Activated naive CD4-positive, alpha-beta T cell treated with anti-CD3 and anti-CD28 coated beads, Interleukin-2, amount 50 U/mL, for 72 hours (primary cell): ENCODE results near the gene HSPA1L. TPM values are rescaled to one million over a fixed set of nuclear protein-coding genes. Genes with fewer than 3 reads are reported as not detected.
"Not testable (repeated sequence)": the region's sequence is repeated elsewhere in the genome, so short reads cannot be mapped to it uniquely, and the experiment has no call there.

ENCODE experiments used
- ATAC-seq, 2 donors: fragments of 150-1000 bp; cut with Tn5 transposase; 2 replicates each; pipeline ENCODE4 v1.10.0; 2021; ENCODE audit warnings: mild to moderate bottlenecking in 2 of 2, moderate library complexity in 2 of 2
- DNase-seq, 2 donors: peaks; one replicate each; pipeline ENCODE4 v3.0.0; 2021 to 2022; ENCODE audit warnings: low spot score in 2 of 2
- H3K27ac Mint-ChIP-seq, 2 donors: one replicate each; pipeline ENCODE4 v1.8.0; 2022; ENCODE audit warnings: mild to moderate bottlenecking in 2 of 2, mixed read lengths in 2 of 2
- H3K36me3 Mint-ChIP-seq, 2 donors: one replicate each; pipeline ENCODE4 v1.8.0; 2022; ENCODE audit warnings: mixed read lengths in 2 of 2
- H3K9me3 Mint-ChIP-seq, 2 donors: one replicate each; pipeline ENCODE4 v1.8.0; 2022; ENCODE audit warnings: mixed read lengths in 2 of 2
- total RNA-seq, 2 donors: library from RNA; stranded (reverse); gene quantifications; one replicate each; pipeline ENCODE4 v1.2.3, GENCODE V29; 2022

HSPA1L gene
- total RNA-seq, 2 donors from 2014 or later: 2.3 to 2.8 TPM

DNA sequence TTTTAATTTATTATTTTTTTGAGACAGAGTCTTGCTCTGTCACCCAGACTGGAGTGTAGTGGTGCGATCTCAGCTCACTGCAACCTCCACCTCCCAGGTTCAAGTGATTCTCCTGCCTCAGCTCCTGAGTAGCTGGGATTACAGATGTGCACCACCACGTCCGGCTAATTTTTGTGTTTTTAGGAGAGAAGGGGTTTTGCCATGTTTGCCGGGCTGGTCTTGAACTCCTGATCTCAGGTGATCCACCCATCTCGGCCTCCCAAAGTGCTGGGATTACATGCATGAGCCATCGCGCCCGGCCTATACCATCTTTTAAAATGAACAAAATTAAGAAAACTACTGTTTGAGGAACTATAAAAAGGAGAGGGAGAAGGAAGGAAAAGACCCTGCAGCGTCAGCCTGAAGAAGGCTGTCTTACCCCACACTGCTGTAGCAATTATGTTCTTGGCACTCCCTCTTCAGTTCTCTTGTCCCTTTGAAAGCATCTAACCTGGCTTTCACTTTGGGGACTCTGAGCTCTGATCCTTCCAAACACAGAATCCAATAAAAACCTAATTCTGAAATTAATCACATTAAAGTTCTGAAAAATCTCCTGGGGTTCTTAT lies 8.6 kb upstream of the HSPA1L start:
- not testable (repeated sequence) for H3K27ac Mint-ChIP-seq, ATAC-seq, H3K36me3 Mint-ChIP-seq, DNase-seq, H3K9me3 Mint-ChIP-seq

DNA sequence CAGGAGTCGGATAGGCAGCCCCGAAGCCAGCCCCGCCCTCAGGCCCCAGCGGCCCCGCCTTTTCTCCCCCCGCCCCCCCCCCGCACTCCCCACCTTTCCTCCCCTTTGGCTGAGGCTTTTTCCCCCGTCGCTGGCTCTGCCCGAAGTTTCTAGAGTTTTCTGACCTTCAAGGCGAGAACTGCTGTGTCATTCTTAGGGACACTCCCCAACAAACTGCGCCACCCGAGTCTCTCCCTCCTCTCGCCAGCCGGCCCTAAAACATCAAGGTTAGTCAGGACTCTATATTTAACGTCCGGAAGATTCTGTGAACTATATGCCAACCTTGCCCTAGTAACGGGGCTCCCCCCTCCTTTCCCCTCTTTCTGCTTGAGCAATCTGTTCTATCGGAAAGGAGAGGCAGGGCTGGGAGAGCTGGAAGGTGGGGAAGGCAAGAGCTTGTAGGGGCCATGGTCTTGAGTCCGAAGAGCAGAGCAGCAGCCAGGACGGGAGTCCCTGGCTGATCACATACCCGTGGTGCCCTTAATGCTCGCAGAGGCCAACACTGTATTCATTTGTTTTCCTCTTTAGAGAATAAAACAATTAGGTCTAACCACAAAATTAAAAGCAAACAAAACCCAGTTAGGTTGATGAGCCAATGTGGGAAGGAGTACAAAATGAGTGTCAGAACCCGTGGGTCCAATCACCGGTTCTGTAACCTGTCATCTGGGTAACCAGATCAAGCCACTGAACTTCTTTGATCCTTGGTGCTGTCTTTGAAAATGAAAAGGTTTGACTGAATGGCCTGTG lies 7.1 kb upstream of the HSPA1L start:
- peak; percentile 34 to 79 for ATAC-seq
- DNase-seq: peak in 1 of 2 donors; percentile 89
- Mint-ChIP-seq H3K36me3 (peaks cover 7 to 21% of the 10 kb centered on the region in 2 donors), H3K9me3 (no peaks in the 10 kb centered on the region), H3K27ac (peak overlapping the region; percentile 83 to 96)

DNA sequence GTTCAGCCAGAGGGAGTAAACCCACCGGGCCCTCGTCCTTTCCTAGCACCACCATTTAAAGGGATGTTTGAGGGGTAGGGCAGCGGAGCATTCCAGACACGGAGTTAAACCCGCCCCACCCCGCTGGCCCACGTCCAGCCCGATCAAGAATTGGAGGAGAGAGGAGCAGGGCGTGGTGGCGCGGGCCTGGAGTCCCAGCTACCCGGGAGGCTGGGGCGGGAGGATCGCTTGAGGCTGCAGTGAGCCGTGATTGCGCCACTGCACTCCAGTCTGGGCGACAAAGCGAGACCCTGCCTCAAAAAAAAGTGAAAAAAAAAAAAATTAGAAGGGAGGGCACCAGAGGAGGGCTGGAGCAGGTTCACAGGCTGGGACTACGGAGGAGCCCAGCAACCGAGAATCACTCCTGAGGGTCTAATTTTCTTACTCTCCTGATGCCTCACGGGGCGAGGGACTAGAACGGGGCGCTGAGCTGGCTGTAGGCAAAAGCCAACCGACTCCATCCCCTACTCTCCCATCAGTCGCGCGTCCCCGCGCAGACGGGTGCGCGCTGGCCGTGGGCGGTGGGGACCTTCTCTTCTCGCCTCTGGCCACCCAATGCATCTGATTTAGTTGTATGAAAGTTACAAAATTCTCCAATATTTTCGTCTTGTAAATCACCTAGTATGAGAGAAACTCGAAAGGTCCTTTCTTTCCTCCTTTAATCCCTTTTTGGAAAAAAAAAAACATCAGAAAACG lies 6.4 kb upstream of the HSPA1L start:
- DNase-seq: peak; percentile 72 to 74
- Mint-ChIP-seq H3K9me3 (no peaks in the 10 kb centered on the region), H3K36me3 (peaks cover 7 to 16% of the 10 kb centered on the region in 2 donors), H3K27ac (peak overlapping the region; percentile 83 to 96)
- peak; percentile 40 to 41 for ATAC-seq

DNA sequence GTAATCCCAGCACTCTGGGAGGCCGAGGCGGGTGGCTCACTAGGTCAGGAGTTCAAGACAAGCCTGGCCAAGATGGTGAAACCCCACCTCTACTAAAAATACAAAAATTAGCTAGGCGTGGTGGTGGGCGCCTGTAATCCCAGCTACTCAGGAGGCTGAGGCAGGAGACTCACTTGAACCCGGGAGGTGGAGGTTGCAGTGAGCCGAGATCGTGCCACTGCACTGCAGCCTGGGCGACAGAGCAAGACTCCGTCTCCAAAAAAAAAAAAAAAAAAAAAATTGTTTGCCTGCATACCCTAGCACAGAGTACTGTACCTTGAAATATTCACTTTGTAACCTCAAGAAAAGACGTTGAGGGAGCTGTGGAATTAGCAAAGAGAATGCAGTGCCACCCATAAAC lies 5.3 kb upstream of the HSPA1L start:
- not testable (repeated sequence) for ATAC-seq, DNase-seq, H3K9me3 Mint-ChIP-seq
- H3K27ac Mint-ChIP-seq: peak overlapping the region in 1 of 2 donors; percentile 83
- H3K36me3 Mint-ChIP-seq: peaks cover 7 to 20% of the 10 kb centered on the region in 2 donors

DNA sequence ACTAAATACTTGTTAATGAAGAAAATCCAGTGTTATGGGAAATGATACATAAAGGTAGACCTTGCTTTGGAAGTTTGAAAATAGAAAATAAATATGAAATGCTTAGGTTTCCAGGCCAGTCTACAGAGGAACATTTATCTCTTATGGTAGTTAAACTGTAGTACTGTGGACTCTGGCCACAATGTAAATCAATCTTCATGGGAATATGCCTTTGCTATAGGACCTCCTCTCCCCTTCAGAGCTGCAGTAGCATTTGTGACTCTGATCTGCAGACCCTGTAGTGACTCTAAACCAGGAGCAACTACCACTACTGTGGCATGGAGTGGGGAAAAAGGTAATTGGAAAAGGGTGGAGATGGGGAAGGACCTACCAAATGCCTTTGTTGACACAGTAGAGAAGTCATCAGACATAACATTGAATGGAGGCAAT lies 4.8 kb upstream of the HSPA1L start:
- Mint-ChIP-seq H3K27ac (peak overlapping the region in 1 of 2 donors; percentile 15), H3K36me3 (peaks cover 7 to 25% of the 10 kb centered on the region in 2 donors), H3K9me3 (no peaks in the 10 kb centered on the region)
- no peak for ATAC-seq
- DNase-seq: no peak

DNA sequence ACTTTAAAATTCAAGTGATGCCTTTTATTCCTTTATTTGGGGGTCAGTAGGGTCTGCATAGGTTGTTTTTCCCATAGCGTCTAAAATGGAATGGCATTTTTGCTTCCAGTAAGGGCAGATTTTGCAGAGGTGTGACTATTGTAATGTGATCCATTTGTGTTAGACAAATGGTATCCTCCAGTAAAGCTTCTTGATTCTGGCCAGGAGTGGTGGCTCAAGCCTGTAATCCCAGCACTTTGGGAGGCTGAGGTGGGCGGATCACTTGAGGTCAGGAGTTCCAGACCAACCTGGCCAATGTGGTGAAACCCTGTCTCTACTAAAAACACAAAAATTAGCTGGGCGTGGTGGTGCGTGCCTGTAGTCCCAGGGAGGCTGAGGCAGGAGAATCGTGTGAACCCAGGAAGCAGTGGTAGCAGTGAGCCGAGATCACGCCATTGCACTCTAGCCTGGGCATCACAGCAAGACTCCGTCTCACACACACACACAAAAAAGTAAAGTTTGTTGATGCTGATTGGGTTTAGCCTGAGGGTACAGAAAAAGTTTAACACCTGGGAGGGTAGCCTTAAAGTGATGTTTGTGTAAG lies 2.9 kb upstream of the HSPA1L start:
- DNase-seq, H3K9me3 Mint-ChIP-seq, ATAC-seq: not testable (repeated sequence)
- Mint-ChIP-seq H3K36me3 (peaks cover 7 to 27% of the 10 kb centered on the region in 2 donors), H3K27ac (peak overlapping the region; percentile 83 to 91)

DNA sequence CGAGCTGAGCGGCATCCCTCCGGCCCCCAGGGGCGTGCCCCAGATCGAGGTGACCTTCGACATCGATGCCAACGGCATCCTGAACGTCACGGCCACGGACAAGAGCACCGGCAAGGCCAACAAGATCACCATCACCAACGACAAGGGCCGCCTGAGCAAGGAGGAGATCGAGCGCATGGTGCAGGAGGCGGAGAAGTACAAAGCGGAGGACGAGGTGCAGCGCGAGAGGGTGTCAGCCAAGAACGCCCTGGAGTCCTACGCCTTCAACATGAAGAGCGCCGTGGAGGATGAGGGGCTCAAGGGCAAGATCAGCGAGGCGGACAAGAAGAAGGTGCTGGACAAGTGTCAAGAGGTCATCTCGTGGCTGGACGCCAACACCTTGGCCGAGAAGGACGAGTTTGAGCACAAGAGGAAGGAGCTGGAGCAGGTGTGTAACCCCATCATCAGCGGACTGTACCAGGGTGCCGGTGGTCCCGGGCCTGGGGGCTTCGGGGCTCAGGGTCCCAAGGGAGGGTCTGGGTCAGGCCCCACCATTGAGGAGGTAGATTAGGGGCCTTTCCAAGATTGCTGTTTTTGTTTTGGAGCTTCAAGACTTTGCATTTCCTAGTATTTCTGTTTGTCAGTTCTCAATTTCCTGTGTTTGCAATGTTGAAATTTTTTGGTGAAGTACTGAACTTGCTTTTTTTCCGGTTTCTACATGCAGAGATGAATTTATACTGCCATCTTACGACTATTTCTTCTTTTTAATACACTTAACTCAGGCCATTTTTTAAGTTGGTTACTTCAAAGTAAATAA lies 2.2 kb upstream of the HSPA1L start:
- peak; percentile 5 to 12 for ATAC-seq
- Mint-ChIP-seq H3K36me3 (peaks cover 7 to 27% of the 10 kb centered on the region in 2 donors), H3K27ac (peak overlapping the region; percentile 83 to 91)
- H3K9me3 Mint-ChIP-seq, DNase-seq: not testable (repeated sequence)

DNA sequence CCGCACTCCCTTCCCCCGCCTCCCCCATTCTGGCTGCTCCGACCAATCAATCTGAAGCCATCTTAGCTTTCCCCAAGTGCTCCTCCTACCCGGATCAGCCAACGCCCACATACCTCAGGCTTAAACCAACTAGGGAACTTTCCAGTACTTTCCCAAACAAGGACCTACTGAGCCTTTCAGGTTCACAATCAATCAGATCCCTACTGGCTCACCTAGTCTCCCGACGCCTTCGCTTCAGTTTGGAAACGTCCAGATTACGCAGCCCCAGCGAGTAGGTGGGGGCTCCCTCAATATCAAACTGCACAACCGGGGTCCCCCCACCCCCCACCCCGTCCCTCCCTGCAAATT lies 432 bp downstream of the HSPA1L start:
- no peaks in the 10 kb centered on the region for H3K9me3 Mint-ChIP-seq
- DNase-seq (peak; percentile 68 to 76), ATAC-seq (peak; percentile 42 to 61)
- peak overlapping the region; percentile 88 to 94 for H3K27ac Mint-ChIP-seq
- H3K36me3 Mint-ChIP-seq: peaks cover 7 to 27% of the 10 kb centered on the region in 2 donors

DNA sequence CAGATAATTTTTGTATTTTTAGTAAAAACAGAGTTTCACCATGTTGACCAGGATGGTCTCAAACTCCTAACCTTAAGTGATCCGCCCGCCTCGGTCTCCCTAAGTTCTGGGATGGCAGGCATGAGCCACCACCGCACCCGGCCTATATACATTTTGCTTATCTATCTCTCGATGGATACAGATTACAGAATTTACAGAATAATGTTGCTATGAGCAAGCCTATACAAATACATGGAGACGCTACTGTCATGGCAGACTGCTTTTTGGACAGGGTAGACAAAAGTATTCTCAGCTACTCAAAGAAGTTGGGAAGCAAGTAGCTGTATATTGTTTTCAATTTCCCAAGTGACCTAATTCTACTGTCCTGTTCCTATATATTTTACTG lies 1.6 kb downstream of the HSPA1L start:
- no peak for DNase-seq
- no peak for ATAC-seq
- H3K27ac Mint-ChIP-seq: peak overlapping the region; percentile 88 to 98
- H3K9me3 Mint-ChIP-seq: no peaks in the 10 kb centered on the region
- peaks cover 7 to 23% of the 10 kb centered on the region in 2 donors for H3K36me3 Mint-ChIP-seq

DNA sequence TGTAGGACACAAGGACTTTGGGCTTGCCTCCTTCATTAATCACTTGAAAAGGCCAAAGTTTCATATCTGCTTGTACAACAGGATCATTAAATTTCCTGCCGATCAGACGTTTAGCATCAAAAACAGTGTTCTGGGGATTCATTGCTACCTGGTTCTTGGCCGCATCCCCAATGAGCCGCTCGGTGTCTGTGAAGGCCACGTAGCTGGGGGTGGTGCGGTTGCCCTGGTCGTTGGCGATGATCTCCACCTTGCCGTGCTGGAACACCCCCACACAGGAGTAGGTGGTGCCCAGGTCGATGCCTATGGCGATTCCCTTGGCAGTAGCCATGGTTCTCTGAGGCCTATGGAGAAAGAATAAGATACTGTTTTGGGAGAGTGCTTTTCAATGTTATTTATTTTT lies 3.4 kb downstream of the HSPA1L start:
- peaks cover under 1 to 13% of the 10 kb centered on the region in 2 donors for H3K36me3 Mint-ChIP-seq
- peak overlapping the region in 1 of 2 donors; percentile 98 for H3K27ac Mint-ChIP-seq

DNA sequence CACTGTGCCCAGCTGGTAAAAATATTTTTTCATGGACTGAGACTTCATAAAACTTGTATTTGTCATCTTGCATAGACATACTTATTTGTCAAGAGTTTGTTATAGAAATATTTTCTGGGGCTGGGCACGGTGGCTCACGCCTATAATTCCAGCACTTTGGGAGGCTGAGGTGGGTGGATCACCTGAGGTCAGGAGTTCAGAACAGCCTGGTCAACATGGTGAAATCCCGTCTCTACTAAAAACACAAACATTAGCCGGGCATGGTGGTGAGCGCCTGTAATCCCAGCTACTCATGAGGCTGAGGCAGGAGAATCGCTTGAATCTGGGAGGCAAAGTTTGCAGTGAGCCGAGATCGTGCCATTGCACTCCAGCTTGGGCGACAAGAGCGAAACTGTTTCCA lies 6.5 kb downstream of the HSPA1L start:
- H3K36me3 Mint-ChIP-seq: peaks cover 11% of the 10 kb centered on the region in 2 donors
- H3K9me3 Mint-ChIP-seq, ATAC-seq, DNase-seq, H3K27ac Mint-ChIP-seq: not testable (repeated sequence)

More for the DNA sequence above, 3.4 kb downstream of the HSPA1L start:
- H3K9me3 Mint-ChIP-seq: no peaks in the 10 kb centered on the region
- ATAC-seq (no peak), DNase-seq (no peak)

DNA sequence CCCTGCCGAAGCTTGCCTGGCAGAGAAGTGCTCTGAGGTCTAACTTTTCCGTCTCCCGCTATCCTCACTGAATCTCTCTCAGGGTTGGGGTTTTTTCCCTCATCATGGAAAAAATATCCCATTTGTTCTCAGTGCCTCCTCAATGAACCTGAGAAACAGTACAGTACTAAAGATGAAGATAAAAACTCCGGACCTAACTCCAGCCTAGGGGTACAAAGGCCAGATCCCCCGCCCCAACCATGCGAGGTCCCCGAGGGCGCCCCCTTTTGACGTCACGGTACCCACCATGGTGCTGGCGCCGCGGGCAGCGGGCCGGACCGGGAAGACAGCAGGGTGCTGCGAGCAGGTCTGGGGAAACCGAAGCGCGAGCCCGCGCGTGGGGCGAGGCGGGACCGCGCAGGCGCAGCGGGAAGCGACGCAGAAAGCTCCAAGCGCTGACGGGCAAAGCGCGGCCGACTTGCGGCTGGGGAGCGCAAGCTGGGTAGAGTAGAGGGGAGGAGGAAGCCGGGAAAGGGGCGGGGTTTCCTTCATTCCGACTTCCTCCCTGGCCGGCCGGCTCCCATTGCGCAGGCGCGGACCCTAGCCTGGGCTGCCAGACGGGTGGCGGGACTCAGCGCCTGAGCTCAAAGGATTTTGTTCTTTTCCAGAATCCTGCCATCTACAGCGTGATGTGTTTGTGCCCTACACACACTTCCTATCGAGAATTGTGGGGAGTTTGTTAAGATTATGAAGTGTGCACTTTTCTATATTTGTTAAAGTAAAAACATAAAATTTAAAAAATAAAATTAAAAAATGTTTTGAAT lies 8.4 kb downstream of the HSPA1L start, which contains the start of gene LSM2:
LSM2 (minus strand) TSS at position 497 of the 803 bp plus-strand sequence; CDS start at position 288, 209 bp downstream.
- Mint-ChIP-seq H3K36me3 (peaks cover 11 to 17% of the 10 kb centered on the region in 2 donors), H3K9me3 (no peaks in the 10 kb centered on the region), H3K27ac (peak within 1 kb of the TSS; percentile 95 to 96)
- DNase-seq (peak; percentile 98 to 99), ATAC-seq (peak; percentile 99)

DNA sequence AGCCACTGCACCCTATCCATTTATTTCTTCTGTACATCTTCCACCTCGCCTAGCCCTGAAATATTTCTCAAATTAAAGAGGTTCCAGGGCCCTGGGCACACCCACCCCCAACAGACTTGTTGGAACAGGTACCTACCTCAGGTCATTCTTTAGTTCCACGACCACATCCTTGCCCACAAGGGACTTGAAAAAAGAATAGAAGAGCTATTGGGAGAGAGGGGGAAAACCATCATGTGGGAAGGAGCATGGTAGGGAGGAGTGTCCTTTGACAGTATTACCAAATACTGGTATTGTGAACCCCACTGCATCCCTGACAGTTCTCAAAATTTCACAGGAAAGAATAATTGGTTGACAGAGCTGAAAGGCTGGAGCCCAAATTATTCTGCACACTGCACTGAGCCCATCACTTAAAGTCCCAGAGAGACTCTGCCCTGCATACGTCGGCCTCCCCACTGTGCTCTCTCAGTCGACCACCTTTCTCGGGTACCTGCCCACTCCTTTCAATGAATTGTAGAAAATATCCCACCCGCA lies 9.1 kb downstream of the HSPA1L start:
- DNase-seq (no peak), ATAC-seq (peak; percentile 12 to 13)
- no peaks in the 10 kb centered on the region for H3K9me3 Mint-ChIP-seq
- peak overlapping the region; percentile 95 to 96 for H3K27ac Mint-ChIP-seq
- H3K36me3 Mint-ChIP-seq: peaks cover 11 to 22% of the 10 kb centered on the region in 2 donors

DNA sequence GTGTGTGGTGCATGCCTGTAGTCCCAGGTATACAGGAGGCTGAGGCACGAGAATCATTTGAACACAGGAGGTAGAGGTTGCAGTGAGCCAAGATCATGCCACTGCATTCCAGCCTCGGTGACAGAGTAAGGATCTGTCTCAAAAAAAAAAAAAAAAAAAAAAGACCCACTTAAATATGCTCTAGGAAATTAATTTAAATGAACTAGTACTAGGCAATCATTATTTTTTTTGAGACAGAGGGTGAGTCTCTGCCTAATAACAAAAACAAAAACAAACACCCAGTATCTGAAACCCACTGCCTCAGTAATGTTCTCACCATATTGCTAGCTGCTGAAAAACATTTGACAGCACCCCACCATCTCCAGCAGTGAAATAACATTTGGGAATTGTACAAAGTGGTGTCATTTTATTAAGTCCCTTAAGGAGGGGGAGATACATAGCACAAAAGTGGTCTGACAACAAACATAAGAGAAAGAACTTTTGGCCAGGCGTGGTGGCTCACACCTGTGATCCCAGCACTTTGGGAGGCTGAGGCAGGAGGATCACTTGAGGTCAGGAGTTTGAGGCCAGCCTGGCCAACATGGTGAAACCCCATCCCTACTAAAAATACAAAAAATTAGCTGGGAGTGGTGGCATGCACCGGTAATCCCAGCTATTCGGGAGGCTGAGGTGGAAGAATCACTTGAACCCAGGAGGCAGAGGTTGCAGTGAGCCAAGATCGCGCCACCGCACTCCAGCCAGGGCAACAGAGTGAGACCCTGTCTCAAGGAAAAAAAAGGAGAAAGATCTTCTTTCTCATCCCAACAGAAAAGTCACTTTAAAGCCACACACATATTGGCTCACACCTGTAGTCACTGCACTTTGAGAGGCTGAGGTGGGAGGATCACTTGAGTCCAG lies 13.8 kb downstream of the HSPA1L start:
- H3K36me3 Mint-ChIP-seq: peaks cover 6 to 19% of the 10 kb centered on the region in 2 donors
- not testable (repeated sequence) for ATAC-seq, DNase-seq, H3K9me3 Mint-ChIP-seq, H3K27ac Mint-ChIP-seq
